Psoas muscle (tissue), 8 donors: ENCODE results near the gene PTGR3. TPM values are rescaled to one million over a fixed set of nuclear protein-coding genes. Genes with fewer than 3 reads are reported as not detected.

Source experiments
- ATAC-seq, 4 donors: fragments of 200-7000 bp; cut with Tn5 transposase; one replicate each; pipeline ENCODE4 v1.9.1; 2020; ENCODE audit warnings: moderate library complexity in 3 of 4, mild to moderate bottlenecking in 2 of 4
- DNase-seq, 2 donors: peaks; one replicate each; pipeline ENCODE4 v3.0.0-alpha.2; 2020
- H3K27ac ChIP-seq: fragments of 200-600 bp; one replicate; pipeline ENCODE4 v1.8.0; 2022
- H3K27me3 ChIP-seq, 3 donors: fragments of 200-600 bp in 1 of 3; one replicate each; pipeline versions ENCODE4 v1.6.1 to v1.8.0; 2013 to 2022; ENCODE audit warnings: low read length in 2 of 3, mild to moderate bottlenecking in 2 of 3, moderate library complexity in 1 of 3; ENCODE audit not compliant: insufficient read depth in 3 of 3
- H3K36me3 ChIP-seq, 2 donors: fragments of 200-600 bp in 1 of 2; one replicate each; pipeline versions ENCODE4 v1.6.1 to v1.8.0; 2013 to 2022; ENCODE audit warnings: low read depth in 1 of 2, mild to moderate bottlenecking in 1 of 2, moderate library complexity in 1 of 2; ENCODE audit not compliant: insufficient read depth in 1 of 2
- H3K4me1 ChIP-seq: fragments of 200-600 bp; one replicate; pipeline ENCODE4 v1.8.0; 2022
- H3K4me3 ChIP-seq: fragments of 200-600 bp; one replicate; pipeline ENCODE4 v1.8.0; 2022; ENCODE audit warnings: mild to moderate bottlenecking
- H3K9me3 ChIP-seq: fragments of 200-600 bp; one replicate; pipeline ENCODE4 v1.8.0; 2022
- CTCF ChIP-seq: fragments of 200-600 bp; IDR thresholded peaks from one replicate; pipeline ENCODE4 v1.8.0; 2022; ENCODE audit warnings: antibody characterized with exemption
- WGBS, 3 donors: extraction: QIAGEN DNeasy Blood & Tissue Kit; methylation state at CpG; one replicate each; pipeline versions ENCODE4 v1.1.6 to v1.1.7; 2013; 5-methylcytosine and 5-hydroxymethylcytosine counted together
- intact Hi-C, 2 donors: fragments of 100-400 bp; cut with DNase I; formaldehyde crosslinking; loops; one replicate each; pipeline versions ENCODE4 v1.11.0 to v1.14.2; 2022
- polyA plus RNA-seq, 3 donors: library from polyadenylated mRNA; stranded (reverse); fragments of 200-250 nt; gene quantifications; one replicate each; pipeline ENCODE4 v1.2.3, GENCODE V29; 2013
- total RNA-seq, 4 donors: library from RNA; stranded (reverse); fragmentation: NEBNext Ultra II Directional in 2 of 4; extraction: Animal tissue kit (Norgen Biotek cat#: 25700) in 2 of 4; gene quantifications; one replicate each; pipeline versions ENCODE4 v1.2.1 to v1.2.4, GENCODE V29; 2021 to 2023
- donor health status: healthy with polysubstance abuse.
- donor health status: DM: no; HTN: no; CAD: no; lungs with moderate emphysema.
- donor health status: Bipolar disorder and iron deficiency.
- donor health status: healthy.
- donor health status: DM: yes; HTN: yes; CAD: no.
- donor health status: DM: no; HTN: no; CAD: no.
- donor health status: DM: no; HTN: no; CAD: no.
- donor health status: DM: yes; HTN: yes; CAD: no.

Gene PTGR3
- total and polyA plus RNA-seq, 7 donors = 20.6 to 66.4 (median 31.7) TPM

- Histone ChIP-seq H3K9me3 (no peaks in the 10 kb centered on the region), H3K27me3 (no peaks in the 10 kb centered on the region), H3K4me1 (no peaks in the 10 kb centered on the region), H3K36me3 (no peaks in the 10 kb centered on the region), H3K4me3 (no peak overlapping the region), H3K27ac (no peak overlapping the region)
- intact Hi-C loops = no loop called here
- DNase-seq (no peak), ATAC-seq (no peak)
- WGBS, 3 donors = 65 to 81% (median 73%) methylated on average over 3 of the region's 3 CpGs
- TF ChIP-seq CTCF = no peak
These were observed 23.5 kb downstream of the PTGR3 start for GRCh38 chr18:75185460-75185859.

- DNase-seq (no peak), ATAC-seq (no peak)
- 88 to 93% (median 92%) methylated on average over 14 of the region's 14 CpGs for WGBS, 3 donors
- intact Hi-C loops = no loop called here
- Histone ChIP-seq H3K9me3 (no peaks in the 10 kb centered on the region), H3K27ac (no peak overlapping the region), H3K4me1 (no peaks in the 10 kb centered on the region), H3K27me3 (no peaks in the 10 kb centered on the region), H3K4me3 (no peak overlapping the region), H3K36me3 (no peaks in the 10 kb centered on the region)
- no peak for TF ChIP-seq CTCF
These were observed 24.9 kb downstream of the PTGR3 start for GRCh38 chr18:75183973-75184493.

DNA sequence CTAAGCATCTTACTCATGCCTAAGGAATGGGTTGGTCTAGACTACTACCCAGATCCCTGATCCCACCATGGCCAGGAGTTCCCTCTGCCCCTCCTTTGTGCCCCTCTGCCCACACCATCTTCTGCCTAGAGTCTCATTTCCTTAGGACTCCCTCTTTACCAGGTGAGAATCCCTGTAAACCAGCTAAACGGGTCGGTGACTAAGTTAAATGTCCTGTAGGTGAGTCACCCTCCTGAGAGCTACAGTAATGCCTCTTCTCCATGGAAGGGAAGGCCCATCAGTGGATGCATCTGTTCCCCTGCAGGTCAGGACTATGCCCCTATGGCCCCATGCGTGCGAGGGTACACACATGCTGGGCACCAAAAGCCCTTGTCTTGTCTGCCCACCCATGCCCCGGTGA, 25.4 kb downstream of the PTGR3 start:
- intact Hi-C loops = no loop called here
- no peaks in the 10 kb centered on the region for H3K9me3 ChIP-seq
- H3K4me1 ChIP-seq = no peaks in the 10 kb centered on the region
- H3K36me3 ChIP-seq = no peaks in the 10 kb centered on the region
- no peak overlapping the region for H3K4me3 ChIP-seq
- no peak for TF ChIP-seq CTCF
- WGBS, 3 donors = 82 to 98% (median 90%) methylated on average over 5 of the region's 5 CpGs
- no peak for DNase-seq
- no peak overlapping the region for H3K27ac ChIP-seq
- ATAC-seq = no peak
- no peaks in the 10 kb centered on the region for H3K27me3 ChIP-seq

GRCh38 chr18:75179819-75180600, 28.9 kb downstream of the PTGR3 start:
- no peaks in the 10 kb centered on the region for H3K36me3 ChIP-seq
- no peaks in the 10 kb centered on the region for H3K27me3 ChIP-seq
- H3K4me1 ChIP-seq = no peaks in the 10 kb centered on the region
- WGBS, 3 donors = 70 to 82% (median 71%) methylated on average over 13 of the region's 13 CpGs
- no peak overlapping the region for H3K27ac ChIP-seq
- H3K9me3 ChIP-seq = no peaks in the 10 kb centered on the region
- intact Hi-C loops = no loop called here
- DNase-seq (no peak), ATAC-seq (no peak)
- TF ChIP-seq CTCF = no peak
- H3K4me3 ChIP-seq = no peak overlapping the region
